HG02678 (cell line): ENCODE results near the gene LHCGR.
"Not testable (repeated sequence)": the region's sequence is repeated elsewhere in the genome, so short reads cannot be mapped to it uniquely, and the experiment has no call there.

Experiments
- ATAC-seq: cut with Tn5 transposase; IDR thresholded peaks from one replicate; pipeline ENCODE4 v1.9.1; 2021; ENCODE audit warnings: mild to moderate bottlenecking, moderate library complexity; ENCODE audit not compliant: unreplicated experiment

LHCGR gene

DNA sequence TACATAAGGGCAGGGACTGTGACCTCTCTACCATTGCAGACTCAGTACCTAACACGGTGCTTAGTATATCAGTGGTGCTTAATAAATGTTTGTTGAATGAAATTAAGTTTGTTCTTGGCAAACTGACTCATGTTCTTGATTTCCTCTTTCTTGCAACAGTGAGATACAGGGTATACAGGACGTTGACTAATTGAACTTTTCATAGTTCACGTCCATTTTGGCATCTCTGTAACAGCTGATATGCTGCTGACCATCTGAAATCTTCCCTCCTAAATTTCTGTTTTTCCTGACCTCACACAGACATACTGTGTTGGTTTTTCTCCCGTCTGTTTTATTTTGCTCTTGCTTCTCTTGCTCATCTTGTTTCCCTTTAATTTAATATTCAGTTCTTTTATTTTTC, 44.2 kb downstream of the LHCGR start:
- no peak for ATAC-seq

GRCh38 chr2:48709096-48710034, 46.2 kb downstream of the LHCGR start:
- no peak for ATAC-seq

DNA sequence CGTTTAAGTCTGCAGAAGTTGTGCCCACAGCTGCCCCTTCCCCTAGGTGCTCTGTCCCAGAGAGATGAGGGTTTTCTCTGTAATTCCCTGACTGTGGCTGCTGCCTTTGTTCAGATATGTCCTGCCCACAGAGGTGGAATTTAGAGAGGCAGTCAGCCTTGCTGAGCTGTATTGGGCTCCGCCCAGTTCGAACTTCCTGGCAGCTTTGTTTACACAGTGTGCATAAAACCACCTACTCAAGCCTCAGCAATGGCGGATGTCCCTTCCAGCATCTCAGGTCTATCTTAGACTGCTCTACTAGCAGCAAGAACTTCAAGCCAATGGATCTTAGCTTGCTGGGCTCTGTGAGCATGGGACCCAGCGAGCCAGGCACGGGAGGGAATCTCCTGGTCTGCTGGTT, 48.1 kb downstream of the LHCGR start:
- ATAC-seq, result no peak

- ATAC-seq, result not testable (repeated sequence)
These were observed 51.9 kb downstream of the LHCGR start for GRCh38 chr2:48703621-48704020.

DNA sequence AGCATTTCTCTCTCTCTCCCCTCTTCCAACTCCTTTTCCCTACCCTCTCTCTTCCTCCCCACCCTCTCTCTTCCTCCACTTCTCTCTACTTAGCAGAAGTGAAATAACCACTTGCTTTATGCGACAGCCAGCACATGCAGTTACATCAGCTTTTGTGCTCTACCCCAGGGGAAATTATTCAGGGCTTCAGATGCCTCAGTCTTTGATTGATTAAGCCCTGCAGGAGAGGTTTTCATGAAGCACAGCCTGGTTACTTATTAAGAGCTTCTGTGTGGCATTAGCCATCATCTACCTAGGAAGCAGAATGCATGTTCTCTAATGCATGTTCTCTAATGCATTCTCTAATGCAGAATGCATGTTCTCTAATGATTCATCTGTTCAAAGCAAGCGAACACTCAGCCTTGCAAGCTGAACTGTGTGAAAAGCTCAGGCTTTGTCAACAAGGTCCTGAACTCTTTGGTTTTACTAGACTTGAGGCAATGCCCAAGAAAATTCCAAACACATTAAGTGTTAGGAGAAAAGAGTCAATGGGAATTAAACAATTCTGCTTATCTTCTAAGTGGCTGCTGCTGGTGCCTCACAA, 56.1 kb downstream of the LHCGR start:
- ATAC-seq, result no peak

GRCh38 chr2:48696881-48697280, 58.6 kb downstream of the LHCGR start:
- ATAC-seq, result no peak

DNA sequence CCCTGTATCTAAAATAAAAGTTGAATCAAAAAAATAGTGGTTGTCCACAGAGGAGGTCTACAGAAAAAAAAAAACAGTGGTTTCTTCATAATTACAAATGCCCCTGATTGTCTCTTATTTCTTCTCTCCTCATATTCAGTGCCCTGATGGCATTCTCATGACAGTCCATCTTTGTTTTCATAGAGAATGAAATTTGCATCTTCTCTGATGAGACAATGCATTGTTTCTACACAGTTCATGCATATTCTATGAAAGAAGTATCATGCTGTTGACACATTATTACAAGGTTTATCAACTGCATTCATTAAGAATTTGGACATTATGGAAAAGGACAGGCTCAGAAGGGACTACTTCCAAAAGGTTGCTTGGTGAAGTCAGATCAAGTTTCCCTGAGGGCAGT, 59.5 kb downstream of the LHCGR start:
- ATAC-seq, result no peak

- no peak for ATAC-seq
These were observed 61.4 kb downstream of the LHCGR start for GRCh38 chr2:48694149-48694548.

- no peak for ATAC-seq
These were observed 61.9 kb downstream of the LHCGR start for GRCh38 chr2:48693645-48694044.

- no peak for ATAC-seq
These were observed 62.5 kb downstream of the LHCGR start for GRCh38 chr2:48693066-48693465.

GRCh38 chr2:48691935-48692691, 63.4 kb downstream of the LHCGR start:
- no peak for ATAC-seq

GRCh38 chr2:48685126-48685525, 70.4 kb downstream of the LHCGR start:
- no peak for ATAC-seq

- no peak for ATAC-seq
These were observed 78.1 kb downstream of the LHCGR start for GRCh38 chr2:48677450-48677849.

DNA sequence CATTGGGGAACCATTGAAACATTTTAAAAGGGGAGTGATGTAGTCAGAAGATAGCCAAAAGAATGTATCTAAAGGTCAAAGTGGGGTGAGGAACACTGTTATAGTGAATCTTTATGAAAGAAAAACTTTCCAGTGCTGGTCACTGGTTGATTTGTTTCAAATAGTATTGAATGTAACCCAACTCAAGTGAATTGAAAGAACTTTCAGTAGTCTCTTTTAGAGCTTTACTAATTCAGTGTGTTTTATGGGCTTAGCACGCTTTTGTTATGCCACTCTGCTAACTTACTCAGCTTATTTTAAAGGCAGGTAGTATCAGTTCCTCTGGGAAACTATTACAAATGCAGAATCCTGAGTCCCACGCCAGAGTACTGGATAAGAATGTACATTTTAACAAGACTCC, 80.6 kb downstream of the LHCGR start:
- peak; percentile 41 for ATAC-seq

- ATAC-seq, result no peak
These were observed 81.9 kb downstream of the LHCGR start for GRCh38 chr2:48673581-48673980.

DNA sequence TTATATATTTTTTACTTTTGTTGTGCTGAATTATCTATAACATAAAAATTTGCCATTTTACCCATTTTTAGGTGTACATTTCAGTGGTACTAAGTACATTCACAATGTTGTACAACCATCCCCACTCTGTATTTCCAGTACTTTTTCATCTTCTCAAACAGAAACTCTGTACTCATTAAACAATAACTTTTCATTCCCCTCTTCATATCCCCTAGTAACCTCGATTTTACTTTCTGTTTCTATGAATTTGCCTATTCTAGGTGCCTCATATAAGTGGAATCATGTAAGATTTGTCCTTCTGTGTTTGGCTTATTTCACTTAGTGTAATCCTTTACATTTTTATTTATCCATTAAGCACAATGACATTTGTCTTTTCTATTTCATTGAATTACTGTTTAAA, 86.5 kb downstream of the LHCGR start:
- peak; percentile 89 for ATAC-seq

DNA sequence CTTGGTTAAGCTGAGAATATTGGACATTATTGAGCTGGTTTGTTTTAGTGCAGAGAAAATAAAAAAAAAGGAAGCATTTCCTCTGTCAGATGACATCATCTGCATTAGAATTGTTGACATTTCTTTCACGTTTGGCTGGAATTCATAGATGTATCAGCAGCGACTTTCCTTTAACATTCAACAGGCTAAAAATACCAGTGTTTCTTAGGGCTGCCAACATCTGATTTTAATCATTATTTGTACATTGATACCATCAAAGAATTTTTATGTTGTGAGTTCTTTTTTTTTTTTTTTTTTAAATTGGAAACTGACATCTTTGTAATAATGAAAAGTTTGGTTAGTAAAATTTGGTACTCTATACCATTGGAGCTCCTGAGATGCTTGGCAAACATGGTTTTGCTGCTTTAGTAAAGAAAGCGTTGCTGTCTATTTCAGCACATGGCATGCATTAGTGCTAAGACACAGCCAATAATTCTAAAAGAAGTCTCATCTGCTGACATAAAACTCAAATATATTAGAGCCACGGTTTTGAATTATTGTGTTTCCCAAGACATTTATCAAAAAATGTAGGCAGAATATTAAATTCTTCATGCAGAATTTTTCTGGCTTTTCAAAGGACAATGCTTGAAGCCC, 104.2 kb downstream of the LHCGR start:
- ATAC-seq, result no peak

GRCh38 chr2:48638261-48638660, 117.3 kb downstream of the LHCGR start:
- no peak for ATAC-seq
